ENCODE data around the gene AKR1B1.

The AKR1B1 gene

GRCh38 chr7:134446446-134446845 lies 12.5 kb downstream of the AKR1B1 start:
- no peak for DNase-seq

- DNase-seq, result no peak
Observed at GRCh38 chr7:134444961-134445315, 14.0 kb downstream of the AKR1B1 start.

GRCh38 chr7:134444198-134444960 lies 14.5 kb downstream of the AKR1B1 start:
- DNase-seq, result peak in 48 of 56 donors; percentile 8 to 73 (median 32)

GRCh38 chr7:134443396-134444070 lies 15.4 kb downstream of the AKR1B1 start:
- no peak for DNase-seq

GRCh38 chr7:134442441-134443220 lies 16.3 kb downstream of the AKR1B1 start:
- no peak for DNase-seq

- no peak for DNase-seq
Observed at GRCh38 chr7:134441264-134441663, 17.6 kb downstream of the AKR1B1 start.

GRCh38 chr7:134440476-134440875 lies 18.4 kb downstream of the AKR1B1 start:
- DNase-seq, result no peak

- no peak for DNase-seq
Observed at GRCh38 chr7:134440067-134440466, 18.8 kb downstream of the AKR1B1 start.

- no peak for DNase-seq
Observed at GRCh38 chr7:134438946-134439345, 20.0 kb downstream of the AKR1B1 start.

- DNase-seq, result no peak
Observed at GRCh38 chr7:134435161-134435920, 23.6 kb downstream of the AKR1B1 start.

- no peak for DNase-seq
Observed at GRCh38 chr7:134434701-134435100, 24.2 kb downstream of the AKR1B1 start.

- no peak for DNase-seq
Observed at GRCh38 chr7:134433430-134433829, 25.5 kb downstream of the AKR1B1 start.

GRCh38 chr7:134432296-134433152 lies 26.4 kb downstream of the AKR1B1 start:
- DNase-seq, result peak; percentile 15 to 87 (median 71)

GRCh38 chr7:134431815-134432214 lies 27.1 kb downstream of the AKR1B1 start:
- no peak for DNase-seq

- no peak for DNase-seq
Observed at GRCh38 chr7:134429481-134429880, 29.4 kb downstream of the AKR1B1 start.

- DNase-seq, result no peak
Observed at GRCh38 chr7:134428942-134429341, 30.0 kb downstream of the AKR1B1 start.

- DNase-seq, result no peak
Observed at GRCh38 chr7:134427896-134428295, 31.0 kb downstream of the AKR1B1 start.

- DNase-seq, result no peak
Observed at GRCh38 chr7:134425777-134426176, 33.1 kb downstream of the AKR1B1 start.

- no peak for DNase-seq
Observed at GRCh38 chr7:134422638-134423037, 36.3 kb downstream of the AKR1B1 start.

- no peak for DNase-seq
Observed at GRCh38 chr7:134422008-134422407, 36.9 kb downstream of the AKR1B1 start.

All from nucleus accumbens (tissue), 56 donors.